ENCODE measurements around the gene NDFIP1.

Gene NDFIP1

DNA sequence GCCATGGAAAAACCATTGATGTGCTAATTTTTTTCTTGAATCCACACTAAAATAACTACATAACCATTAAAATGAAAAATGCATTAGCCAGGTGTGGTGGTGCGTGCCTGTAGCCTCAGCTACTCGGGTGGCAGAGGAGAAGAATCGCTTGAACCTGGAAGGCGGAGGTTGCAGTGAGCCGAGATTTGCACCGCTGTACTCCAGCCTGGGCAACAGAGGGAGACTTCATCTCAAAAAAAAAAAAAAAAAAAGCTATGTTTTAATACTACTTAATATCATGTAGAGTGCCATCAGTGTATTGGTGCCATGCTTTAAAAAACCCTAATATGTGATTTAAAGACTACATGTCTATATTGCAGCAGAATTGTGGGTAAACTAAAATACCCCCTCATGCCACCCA is 58.9 kb downstream of the NDFIP1 start:
- Histone ChIP-seq H3K9ac (no peak overlapping the region), H3K27ac (no peak overlapping the region), H3K36me3 (no peaks in the 10 kb centered on the region), H3K9me3 (replicated peaks in 1 of 11) (peaks cover 0 to 14% (median 0%) of the 10 kb centered on the region in 11 experiments; a peak in 5 of 22 replicates), H3K27me3 (no peaks in the 10 kb centered on the region), H3K4me3 (no peak overlapping the region), H4K20me1 (no peaks in the 10 kb centered on the region), H3K4me2 (no peak overlapping the region), H3K4me1 (no peaks in the 10 kb centered on the region; a peak in 1 of 20 replicates)
- TF ChIP-seq Cebpa-rat (IDR thresholded peaks at IDR 0.05): no peak

DNA sequence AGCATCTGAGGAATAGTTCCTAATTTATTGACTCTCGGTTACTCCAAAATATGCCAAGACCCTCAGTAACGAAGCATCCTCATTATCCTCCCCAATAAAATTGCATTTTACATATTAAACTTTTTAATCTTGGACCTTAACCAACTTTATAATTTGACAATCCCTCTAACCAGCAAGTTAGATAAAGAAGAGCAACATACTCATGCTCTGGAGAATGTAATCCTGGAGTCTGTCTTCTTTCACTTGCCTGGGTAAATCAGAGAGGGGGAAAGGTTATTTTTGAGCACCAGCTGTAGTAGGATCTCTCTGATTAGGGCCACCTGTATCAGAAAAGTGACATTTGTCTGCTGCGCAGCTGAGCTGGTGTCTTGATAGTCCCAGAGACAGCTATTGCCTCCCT is 59.8 kb downstream of the NDFIP1 start:
- H3K9ac ChIP-seq: no peak overlapping the region
- H3K9me3 ChIP-seq (replicated peaks in 1 of 11): peaks cover 0 to 14% (median 0%) of the 10 kb centered on the region in 11 experiments; a peak in 5 of 22 replicates
- no peaks in the 10 kb centered on the region; a peak in 1 of 20 replicates for H3K4me1 ChIP-seq
- H3K36me3 ChIP-seq: no peaks in the 10 kb centered on the region
- H3K27me3 ChIP-seq: no peaks in the 10 kb centered on the region
- H3K27ac ChIP-seq: no peak overlapping the region
- H3K4me2 ChIP-seq: no peak overlapping the region
- no peaks in the 10 kb centered on the region for H4K20me1 ChIP-seq
- H3K4me3 ChIP-seq: no peak overlapping the region
- TF ChIP-seq Cebpa-rat (IDR thresholded peaks at IDR 0.05): no peak

DNA sequence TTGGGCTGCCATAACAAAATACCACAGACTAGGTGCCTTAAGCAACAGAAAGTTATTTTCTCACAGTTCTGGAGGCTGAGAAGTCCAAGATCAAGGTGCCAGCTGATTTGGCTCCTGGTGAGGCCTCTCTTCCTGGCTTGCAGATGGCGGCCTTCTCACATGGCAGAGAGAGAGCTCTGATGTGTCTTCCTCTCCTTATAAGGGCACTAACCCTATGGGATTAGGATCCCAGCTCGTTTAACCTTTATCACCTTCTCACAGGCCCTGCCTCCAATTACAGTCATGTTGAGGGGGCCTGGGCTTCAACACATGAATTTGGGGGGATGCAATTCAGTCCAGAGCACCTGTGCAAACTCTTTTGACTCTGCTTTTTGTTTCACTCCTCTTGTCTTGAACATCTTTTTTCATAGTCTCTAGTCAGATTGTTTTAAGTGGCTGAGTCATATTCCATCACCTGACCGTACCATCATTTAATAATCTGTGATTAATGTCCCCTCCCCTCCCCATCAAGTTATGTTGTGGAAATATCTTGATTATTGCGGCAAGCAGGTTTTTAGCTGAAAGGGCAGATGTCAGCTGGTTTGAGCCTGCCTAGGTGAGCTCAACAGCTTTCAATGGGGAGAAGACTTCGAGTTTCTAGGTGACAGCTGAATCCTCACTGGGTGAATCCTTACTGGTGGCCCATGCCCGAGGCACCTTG is 61.8 kb downstream of the NDFIP1 start:
- Histone ChIP-seq H3K36me3 (no peaks in the 10 kb centered on the region), H3K9ac (no peak overlapping the region), H3K27ac (no peak overlapping the region), H3K9me3 (replicated peaks in 1 of 11) (peaks cover 0 to 14% (median 0%) of the 10 kb centered on the region in 11 experiments; a peak in 5 of 22 replicates), H3K4me1 (peaks cover 0 to 14% (median 12%) of the 10 kb centered on the region in 10 experiments; a peak in 16 of 20 replicates), H3K4me3 (no peak overlapping the region), H3K4me2 (peak overlapping the region in 1 of 11 experiments; percentile 10; a peak in 1 of 22 replicates), H4K20me1 (no peaks in the 10 kb centered on the region), H3K27me3 (no peaks in the 10 kb centered on the region)
- no peak for TF ChIP-seq Cebpa-rat (IDR thresholded peaks at IDR 0.05)

DNA sequence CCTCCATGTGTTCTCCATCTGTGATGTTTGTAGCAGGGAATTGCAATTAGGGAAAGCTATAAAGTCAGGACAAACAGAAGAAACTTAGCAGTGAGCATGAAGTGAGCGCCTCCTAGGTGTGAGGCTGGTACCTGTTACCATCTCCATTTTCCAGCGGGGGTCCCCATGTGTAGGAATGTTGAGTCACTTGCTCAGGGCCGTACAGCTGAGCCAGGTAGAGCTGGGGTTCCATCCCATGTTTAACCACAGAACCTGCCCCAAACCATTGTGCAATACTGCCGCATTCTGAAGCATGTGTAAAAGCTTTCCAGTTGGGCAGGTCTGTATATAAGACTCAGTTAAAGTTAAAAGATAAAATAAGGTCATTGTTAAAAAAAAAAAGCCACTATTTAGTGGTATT is 62.7 kb downstream of the NDFIP1 start:
- peaks cover 0 to 22% (median 20%) of the 10 kb centered on the region in 10 experiments; a peak in 16 of 20 replicates for H3K4me1 ChIP-seq
- H3K9ac ChIP-seq: no peak overlapping the region
- TF ChIP-seq Cebpa-rat (IDR thresholded peaks at IDR 0.05): peak in 2 of 11 experiments; percentile 25 to 38; a peak in 1 of 22 replicates
- no peaks in the 10 kb centered on the region for H4K20me1 ChIP-seq
- no peak overlapping the region for H3K4me3 ChIP-seq
- H3K27ac ChIP-seq: no peak overlapping the region
- peaks cover 0 to 14% (median 0%) of the 10 kb centered on the region in 11 experiments; a peak in 5 of 22 replicates for H3K9me3 ChIP-seq (replicated peaks in 1 of 11)
- H3K36me3 ChIP-seq: no peaks in the 10 kb centered on the region
- H3K4me2 ChIP-seq: peak overlapping the region in 1 of 11 experiments; percentile 10; a peak in 1 of 22 replicates
- H3K27me3 ChIP-seq: no peaks in the 10 kb centered on the region

DNA sequence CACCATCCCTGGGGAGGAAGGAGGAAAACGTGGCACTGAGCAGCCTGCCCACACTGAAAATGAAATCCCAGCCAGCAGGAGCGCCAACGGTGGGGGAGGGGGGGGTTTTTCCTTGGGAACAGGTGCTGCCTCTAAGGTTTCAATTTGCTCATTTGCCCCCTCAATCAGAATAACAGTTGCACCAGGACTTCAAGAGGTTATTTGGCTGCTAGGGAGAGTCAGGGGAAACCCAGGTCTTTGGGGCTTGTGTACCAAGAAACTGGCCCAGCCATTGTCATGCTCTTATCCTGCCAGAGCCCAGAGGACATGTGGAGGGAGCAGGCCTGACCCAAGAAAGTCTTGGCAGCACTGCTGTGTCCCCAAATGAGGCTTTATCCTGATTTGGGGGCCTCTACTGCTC is 66.5 kb downstream of the NDFIP1 start:
- Histone ChIP-seq H3K27ac (peak overlapping the region in 1 of 11 experiments; percentile 45; a peak in 2 of 22 replicates), H3K4me2 (peak overlapping the region in 10 of 11 experiments; percentile 10 to 84 (median 60); a peak in 16 of 22 replicates)

DNA sequence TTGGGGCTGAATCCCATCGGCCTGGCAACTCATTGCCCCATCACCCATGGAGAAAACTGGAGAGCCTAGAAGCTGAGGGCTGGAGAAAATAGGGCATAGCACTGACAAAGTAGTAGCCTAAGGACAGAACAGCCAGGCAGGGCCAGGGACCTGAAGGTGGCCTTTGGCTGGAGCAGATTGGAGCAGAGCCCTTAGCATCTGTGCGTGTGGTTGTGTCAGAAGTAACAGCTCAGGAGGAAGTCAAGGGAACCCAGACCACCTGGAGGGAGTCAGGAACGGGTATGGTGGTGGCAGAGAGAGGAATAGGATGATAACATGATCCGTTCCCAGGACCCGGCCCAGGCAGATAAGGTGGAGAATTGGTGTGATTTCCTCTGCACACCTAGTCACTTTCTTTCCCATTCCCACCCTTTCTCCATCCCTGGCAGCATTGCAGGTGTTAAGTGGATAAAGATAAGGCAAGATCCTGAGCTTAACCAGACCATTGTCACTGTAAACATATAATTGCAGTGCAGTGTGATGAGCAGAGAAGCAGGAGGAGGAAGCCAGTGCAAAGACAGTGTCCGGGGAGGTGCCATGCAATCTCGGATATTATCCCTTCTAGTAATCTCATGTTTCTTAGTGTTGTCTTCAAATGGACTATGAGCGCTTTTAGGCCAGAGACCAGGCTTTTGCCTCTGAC is 67.0 kb downstream of the NDFIP1 start:
- peaks cover 0 to 8% (median 0%) of the 10 kb centered on the region in 11 experiments; a peak in 5 of 22 replicates for H3K9me3 ChIP-seq (replicated peaks in 1 of 11)
- H3K4me2 ChIP-seq: peak overlapping the region in 10 of 11 experiments; percentile 10 to 84 (median 60); a peak in 16 of 22 replicates
- peak overlapping the region in 1 of 11 experiments; percentile 45; a peak in 2 of 22 replicates for H3K27ac ChIP-seq
- H4K20me1 ChIP-seq: no peaks in the 10 kb centered on the region
- 0 out of 22 replicates have a peak overlapping the region, but pooled peaks of 2 of the 11 experiments have one; percentile 24 to 31 for H3K9ac ChIP-seq
- H3K4me1 ChIP-seq: peaks cover 0 to 46% (median 39%) of the 10 kb centered on the region in 10 experiments; a peak in 17 of 20 replicates
- no peaks in the 10 kb centered on the region for H3K27me3 ChIP-seq
- TF ChIP-seq Cebpa-rat (IDR thresholded peaks at IDR 0.05): no peak
- H3K36me3 ChIP-seq: no peaks in the 10 kb centered on the region
- H3K4me3 ChIP-seq: no peak overlapping the region

More for the DNA sequence above, 66.5 kb downstream of the NDFIP1 start:
- Histone ChIP-seq H3K9me3 (replicated peaks in 1 of 11) (peaks cover 0 to 14% (median 0%) of the 10 kb centered on the region in 11 experiments; a peak in 5 of 22 replicates), H3K36me3 (no peaks in the 10 kb centered on the region), H3K9ac (peak overlapping the region in 2 of 11 experiments; percentile 24 to 31; a peak in 1 of 22 replicates), H3K4me1 (peaks cover 0 to 41% (median 36%) of the 10 kb centered on the region in 10 experiments; a peak in 17 of 20 replicates), H4K20me1 (no peaks in the 10 kb centered on the region), H3K27me3 (no peaks in the 10 kb centered on the region), H3K4me3 (no peak overlapping the region)
- no peak for TF ChIP-seq Cebpa-rat (IDR thresholded peaks at IDR 0.05)

DNA sequence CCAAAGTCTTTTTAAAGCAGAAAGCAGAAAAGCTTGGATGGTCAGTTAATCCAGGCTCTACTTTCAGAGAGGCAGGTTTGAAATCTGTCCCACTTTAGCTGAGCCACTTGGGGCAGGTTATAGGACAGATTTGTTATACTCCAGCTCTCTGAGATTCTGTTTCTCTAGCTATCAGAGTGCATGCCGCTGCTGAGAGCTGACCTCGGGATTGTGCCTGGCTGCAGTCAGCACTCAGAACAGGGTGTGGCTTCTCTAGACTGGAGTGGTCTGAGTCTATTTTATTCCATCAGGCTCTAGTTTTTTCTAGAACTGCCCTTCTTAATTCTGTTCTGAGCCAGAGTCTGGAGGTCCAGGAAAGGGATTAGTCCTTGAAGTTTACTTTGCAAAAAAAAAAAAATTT is 67.7 kb downstream of the NDFIP1 start:
- Histone ChIP-seq H3K9me3 (replicated peaks in 1 of 11) (peaks cover 0 to 2% (median 0%) of the 10 kb centered on the region in 11 experiments; a peak in 4 of 22 replicates), H4K20me1 (no peaks in the 10 kb centered on the region), H3K36me3 (no peaks in the 10 kb centered on the region), H3K27ac (no peak overlapping the region), H3K4me1 (peaks cover 0 to 46% (median 39%) of the 10 kb centered on the region in 10 experiments; a peak in 17 of 20 replicates), H3K27me3 (no peaks in the 10 kb centered on the region), H3K9ac (no peak overlapping the region), H3K4me2 (peak overlapping the region in 7 of 11 experiments; percentile 54 to 84 (median 66); a peak in 10 of 22 replicates), H3K4me3 (no peak overlapping the region)
- TF ChIP-seq Cebpa-rat (IDR thresholded peaks at IDR 0.05): no peak

DNA sequence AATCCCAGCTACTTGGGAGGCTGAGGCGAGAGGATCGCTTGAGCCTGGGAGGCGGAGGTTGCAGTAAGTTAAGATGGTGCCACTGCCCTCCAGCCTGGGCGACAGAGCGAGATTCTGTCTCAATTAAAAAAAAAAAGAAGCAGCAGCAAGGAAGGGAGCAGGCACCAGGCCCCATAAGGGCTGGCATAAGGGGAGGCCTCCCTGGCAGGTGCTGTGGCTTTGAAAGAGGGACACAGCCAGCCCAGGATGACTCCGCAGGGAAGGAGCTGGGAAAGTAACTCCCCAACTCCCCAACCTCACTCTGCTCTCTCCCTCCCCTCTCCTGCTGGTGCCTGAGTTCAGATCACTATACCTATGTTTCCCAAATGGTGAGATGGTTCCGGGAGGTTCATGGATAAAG is 70.1 kb downstream of the NDFIP1 start:
- Histone ChIP-seq H3K4me3 (no peak overlapping the region), H3K4me1 (peaks cover 0 to 46% (median 39%) of the 10 kb centered on the region in 10 experiments; a peak in 17 of 20 replicates), H3K9me3 (replicated peaks in 1 of 11) (no peaks in the 10 kb centered on the region), H4K20me1 (no peaks in the 10 kb centered on the region), H3K36me3 (no peaks in the 10 kb centered on the region), H3K4me2 (no peak overlapping the region), H3K27me3 (no peaks in the 10 kb centered on the region), H3K27ac (no peak overlapping the region), H3K9ac (no peak overlapping the region)
- no peak for TF ChIP-seq Cebpa-rat (IDR thresholded peaks at IDR 0.05)
